Skeletal muscle tissue (tissue), 4 donors: ENCODE data around the gene HAO2. TPM values are rescaled to one million over a fixed set of nuclear protein-coding genes. Genes with fewer than 3 reads are reported as not detected.
"Not testable (repeated sequence)": the region's sequence is repeated elsewhere in the genome, so short reads cannot be mapped to it uniquely, and the experiment has no call there.

ENCODE experiments used
- H3K27ac ChIP-seq: one replicate; pipeline ENCODE4 v1.7.0; 2013; ENCODE audit warnings: mild to moderate bottlenecking, low read depth, low read length, inconsistent platforms
- H3K27me3 ChIP-seq, 3 donors: one replicate each; pipeline ENCODE4 v1.7.0; 2013; ENCODE audit warnings: low read length in 3 of 3; ENCODE audit not compliant: control insufficient read depth in 3 of 3, insufficient read depth in 3 of 3
- H3K36me3 ChIP-seq, 3 donors: one replicate each; pipeline ENCODE4 v1.7.0; 2013; ENCODE audit warnings: low read length in 3 of 3; ENCODE audit not compliant: control insufficient read depth in 3 of 3, insufficient read depth in 3 of 3
- H3K4me1 ChIP-seq, 3 donors: one replicate each; pipeline ENCODE4 v1.7.0; 2013; ENCODE audit warnings: low read length in 3 of 3, mild to moderate bottlenecking in 3 of 3; ENCODE audit not compliant: control insufficient read depth in 3 of 3, insufficient read depth in 3 of 3
- H3K4me3 ChIP-seq, 3 donors: one replicate each; pipeline ENCODE4 v1.7.0; 2013; ENCODE audit warnings: low read length in 3 of 3
- H3K9ac ChIP-seq, 3 donors: one replicate each; pipeline ENCODE4 v1.7.0; 2013; ENCODE audit warnings: low read length in 3 of 3, mild to moderate bottlenecking in 3 of 3, moderate library complexity in 2 of 3, low read depth in 1 of 3
- H3K9me3 ChIP-seq, 3 donors: one replicate each; pipeline ENCODE4 v1.7.0; 2013; ENCODE audit warnings: low read length in 3 of 3; ENCODE audit not compliant: control insufficient read depth in 3 of 3
- total RNA-seq: library from RNA; depleted of rRNA; stranded (reverse); fragments of >200 nt; gene quantifications from one replicate; pipeline ENCODE4 v1.2.3, GENCODE V29; 2014
- donor health status: Osteomylitis.

Gene HAO2
- total RNA-seq, 1 donor from 2014 or later = not detected

DNA sequence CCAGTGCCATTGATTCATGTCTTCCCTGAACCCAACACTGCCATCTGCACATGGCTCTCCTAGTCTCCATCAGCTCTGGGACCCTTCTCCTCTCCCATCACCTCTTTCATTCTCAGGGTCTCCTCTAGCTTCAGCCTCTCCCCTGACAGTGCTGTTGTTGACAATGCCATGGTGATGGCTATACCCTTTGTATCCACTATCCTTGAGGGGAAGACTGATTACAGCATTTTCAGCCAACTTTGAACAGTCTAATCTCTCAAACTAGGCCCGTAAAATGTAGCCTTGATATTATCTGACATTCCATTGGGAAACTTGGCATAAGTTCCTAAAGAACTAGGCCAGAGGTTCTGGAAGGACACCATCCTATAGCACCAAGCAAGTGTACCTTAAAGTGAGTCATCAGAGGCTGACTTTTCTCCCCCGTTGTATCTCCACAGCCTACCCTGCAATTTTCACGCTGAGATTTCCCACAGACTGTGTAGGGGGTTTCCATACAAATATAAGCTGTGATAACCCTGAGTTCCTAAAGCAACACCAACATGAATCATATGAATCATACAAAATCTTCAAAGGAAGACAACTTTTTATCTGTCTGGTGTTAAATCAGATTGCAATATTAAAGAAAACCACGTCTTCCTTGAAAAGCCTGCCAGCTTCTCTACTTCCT lies 5.8 kb downstream of the HAO2 start:
- no peaks in the 10 kb centered on the region for H3K36me3 ChIP-seq
- H3K4me3 ChIP-seq = no peak overlapping the region
- no peak overlapping the region for H3K27ac ChIP-seq
- no peaks in the 10 kb centered on the region for H3K9me3 ChIP-seq
- peaks cover 0 to 6% (median 0%) of the 10 kb centered on the region in 3 donors for H3K27me3 ChIP-seq
- H3K4me1 ChIP-seq = no peaks in the 10 kb centered on the region
- no peak overlapping the region for H3K9ac ChIP-seq

DNA sequence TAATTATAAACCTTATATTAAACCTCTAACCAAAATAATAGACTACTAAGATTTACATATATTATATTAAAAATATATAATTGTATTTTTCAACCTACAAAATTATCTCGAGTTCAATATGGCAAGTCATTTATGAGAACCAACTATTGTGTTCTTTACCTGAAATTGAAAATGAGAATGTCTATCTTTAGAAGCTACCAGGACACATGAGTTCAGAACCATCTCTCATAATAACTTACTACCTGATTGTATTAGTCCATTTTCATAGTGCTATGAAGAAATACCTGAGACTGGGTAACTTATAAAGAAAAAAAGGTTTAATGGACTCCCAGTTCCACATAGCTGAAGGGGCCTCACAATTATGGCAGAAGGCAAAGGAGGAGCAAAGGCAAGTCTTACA lies 6.8 kb downstream of the HAO2 start:
- Histone ChIP-seq H3K4me1 (no peaks in the 10 kb centered on the region), H3K9ac (no peak overlapping the region), H3K27ac (no peak overlapping the region), H3K9me3 (no peaks in the 10 kb centered on the region), H3K36me3 (no peaks in the 10 kb centered on the region), H3K27me3 (peaks cover 0 to 6% (median 0%) of the 10 kb centered on the region in 3 donors), H3K4me3 (no peak overlapping the region)

DNA sequence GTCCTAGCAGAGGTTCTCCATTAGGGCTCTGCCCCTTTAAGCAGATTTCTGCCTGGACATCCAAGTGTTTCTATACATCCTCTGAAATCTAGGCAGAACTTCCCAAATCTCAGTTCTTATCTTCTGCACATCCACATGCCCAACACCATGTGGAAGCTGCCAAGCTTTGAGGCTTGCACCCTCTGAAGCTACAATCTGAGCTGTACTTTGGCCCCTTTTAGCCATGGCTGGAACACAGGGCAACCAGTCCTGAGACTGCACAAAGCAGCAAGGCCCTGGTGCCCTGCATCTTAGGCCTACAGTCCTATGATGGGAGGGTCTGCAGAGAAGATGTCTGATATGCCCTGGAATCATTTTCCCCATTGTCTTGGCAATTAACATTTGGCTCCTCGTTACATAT lies 8.0 kb downstream of the HAO2 start:
- Histone ChIP-seq H3K27me3 (peaks cover 0 to 3% (median 0%) of the 10 kb centered on the region in 3 donors), H3K9ac (no peak overlapping the region), H3K36me3 (no peaks in the 10 kb centered on the region), H3K27ac (no peak overlapping the region), H3K9me3 (no peaks in the 10 kb centered on the region), H3K4me1 (no peaks in the 10 kb centered on the region), H3K4me3 (no peak overlapping the region)

DNA sequence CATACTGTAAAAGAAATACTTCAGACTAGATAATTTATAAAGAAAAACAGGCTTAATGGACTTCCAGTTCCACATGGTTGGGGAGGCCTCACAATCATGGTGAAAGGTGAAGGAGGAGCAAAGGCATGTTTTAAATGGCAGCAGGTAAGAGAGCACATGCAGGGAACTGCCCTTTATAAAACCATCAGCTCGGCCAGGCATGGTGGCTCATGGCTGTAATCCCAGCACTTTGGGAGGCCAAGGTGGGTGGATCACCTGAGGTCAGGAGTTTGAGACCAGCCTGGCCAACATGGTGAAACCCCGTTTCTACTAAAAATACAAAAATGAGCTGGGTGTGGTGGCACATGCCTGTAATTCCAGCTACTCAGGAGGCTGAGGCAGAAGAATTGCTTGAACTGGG lies 9.0 kb downstream of the HAO2 start:
- H3K4me1 ChIP-seq, H3K9ac ChIP-seq, H3K27ac ChIP-seq, H3K36me3 ChIP-seq, H3K27me3 ChIP-seq, H3K4me3 ChIP-seq, H3K9me3 ChIP-seq: not testable (repeated sequence)

DNA sequence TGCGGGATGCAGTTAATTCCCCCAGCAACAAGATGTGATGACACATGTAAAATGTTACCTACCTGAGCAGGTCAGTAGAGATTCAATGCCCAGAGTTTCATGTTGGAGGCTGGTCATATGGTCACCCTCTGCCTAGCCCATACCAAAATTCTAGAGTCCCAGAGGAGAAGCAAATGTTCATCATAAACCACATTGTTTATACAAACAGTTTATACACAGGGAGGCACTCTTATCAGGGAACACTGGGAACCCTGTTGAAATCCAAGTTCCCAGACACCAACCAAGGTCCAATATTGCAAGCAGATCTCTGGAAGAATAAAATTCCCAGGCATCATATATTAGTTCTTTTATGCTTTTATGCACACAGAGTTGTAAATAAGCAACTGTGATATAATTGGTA lies 10.5 kb downstream of the HAO2 start:
- no peaks in the 10 kb centered on the region for H3K4me1 ChIP-seq
- H3K36me3 ChIP-seq = no peaks in the 10 kb centered on the region

DNA sequence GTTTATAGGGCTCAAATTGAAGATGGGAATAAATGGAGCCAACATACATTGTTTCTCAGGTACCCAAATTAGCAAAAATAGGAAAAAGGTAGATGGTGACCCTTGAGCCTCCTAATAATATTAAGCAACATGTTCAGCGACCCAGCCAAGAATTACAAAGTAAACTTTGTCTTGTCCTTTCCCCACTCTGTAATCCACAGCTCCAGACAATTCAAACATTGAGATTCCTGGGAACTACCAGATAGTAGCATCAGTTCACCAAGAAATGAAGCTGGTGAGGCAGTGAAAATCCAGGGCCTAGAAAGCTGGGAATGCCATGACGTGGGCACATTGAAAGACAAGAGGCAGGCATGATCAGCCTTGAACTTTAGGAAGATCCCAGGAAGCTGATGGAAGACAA lies 11.7 kb downstream of the HAO2 start:
- Histone ChIP-seq H3K9me3 (no peaks in the 10 kb centered on the region), H3K4me3 (no peak overlapping the region), H3K27ac (no peak overlapping the region), H3K36me3 (no peaks in the 10 kb centered on the region), H3K4me1 (no peaks in the 10 kb centered on the region), H3K27me3 (no peaks in the 10 kb centered on the region), H3K9ac (no peak overlapping the region)

More for the DNA sequence above, 10.5 kb downstream of the HAO2 start:
- Histone ChIP-seq H3K27ac (no peak overlapping the region), H3K9ac (no peak overlapping the region), H3K9me3 (no peaks in the 10 kb centered on the region), H3K27me3 (peaks cover 0 to 1% (median 0%) of the 10 kb centered on the region in 3 donors), H3K4me3 (no peak overlapping the region)

DNA sequence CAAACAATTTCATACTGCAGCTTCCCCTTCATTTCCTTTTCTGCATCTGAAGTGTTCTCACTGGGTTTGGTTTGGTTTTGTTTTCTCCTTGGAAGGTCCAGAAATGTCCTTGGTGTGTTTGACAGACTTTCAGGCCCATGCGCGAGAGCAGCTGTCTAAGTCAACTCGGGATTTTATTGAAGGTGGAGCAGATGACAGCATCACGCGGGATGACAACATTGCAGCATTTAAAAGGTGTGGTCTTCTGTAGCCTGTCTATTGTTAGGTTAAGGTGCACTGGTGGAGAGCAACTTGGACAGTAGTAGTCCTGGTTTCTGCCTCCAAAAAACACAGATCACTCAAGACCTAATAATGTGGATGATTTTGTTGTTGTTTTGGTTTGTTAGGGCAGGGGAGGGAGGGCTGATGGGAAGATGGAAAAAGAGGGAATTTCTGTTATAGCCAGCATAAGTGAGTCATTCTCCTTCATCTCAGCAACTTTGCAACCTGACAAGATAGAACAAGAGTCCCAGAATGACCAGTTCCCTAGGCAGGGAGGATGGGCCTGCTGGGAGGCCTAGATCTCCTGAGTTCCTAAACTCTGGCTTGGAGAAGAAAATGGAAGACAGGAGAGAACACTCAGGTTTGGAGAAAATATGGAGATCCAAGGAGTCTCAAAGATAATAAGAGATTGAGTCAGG lies 12.5 kb downstream of the HAO2 start:
- Histone ChIP-seq H3K4me3 (no peak overlapping the region), H3K36me3 (no peaks in the 10 kb centered on the region), H3K9ac (no peak overlapping the region), H3K27ac (no peak overlapping the region), H3K4me1 (no peaks in the 10 kb centered on the region), H3K27me3 (no peaks in the 10 kb centered on the region), H3K9me3 (no peaks in the 10 kb centered on the region)

DNA sequence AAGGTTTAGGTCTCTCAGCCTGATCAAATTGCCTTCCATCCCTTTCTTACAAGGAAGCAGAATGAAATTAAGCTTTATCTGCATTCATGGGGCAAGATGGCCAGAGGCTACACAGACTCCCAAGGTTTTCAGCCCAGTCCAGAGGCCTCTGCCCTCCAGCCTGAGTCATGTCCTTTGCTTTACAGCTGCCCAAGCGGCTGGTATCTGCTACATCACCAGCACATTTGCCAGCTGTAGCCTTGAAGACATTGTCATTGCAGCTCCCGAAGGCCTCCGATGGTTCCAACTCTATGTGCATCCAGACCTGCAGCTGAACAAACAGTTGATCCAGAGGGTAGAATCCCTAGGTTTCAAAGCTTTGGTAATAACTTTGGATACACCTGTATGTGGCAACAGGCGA lies 16.0 kb downstream of the HAO2 start:
- Histone ChIP-seq H3K9ac (no peak overlapping the region), H3K27ac (no peak overlapping the region), H3K9me3 (no peaks in the 10 kb centered on the region), H3K27me3 (no peaks in the 10 kb centered on the region), H3K4me3 (no peak overlapping the region), H3K4me1 (no peaks in the 10 kb centered on the region), H3K36me3 (no peaks in the 10 kb centered on the region)

DNA sequence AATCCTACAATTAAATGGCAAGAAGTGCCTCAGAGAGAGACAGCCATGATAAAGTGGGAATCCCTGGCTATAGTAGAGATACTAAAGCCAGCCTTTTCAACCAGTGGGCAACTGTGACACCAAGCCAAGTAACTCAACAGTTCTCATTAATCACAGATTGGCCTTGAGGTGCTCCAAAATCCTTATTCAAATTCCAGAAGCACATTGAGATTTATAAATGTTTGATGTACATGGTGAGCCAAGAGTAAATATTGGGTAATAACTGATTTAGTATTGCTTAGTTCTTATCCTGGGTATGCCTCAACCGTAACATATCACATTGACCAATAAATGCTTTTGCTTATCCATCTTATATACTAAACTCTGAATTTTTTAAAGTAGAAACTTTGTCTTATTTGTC lies 17.1 kb downstream of the HAO2 start:
- H3K4me1 ChIP-seq = no peaks in the 10 kb centered on the region
- no peak overlapping the region for H3K4me3 ChIP-seq
- H3K27me3 ChIP-seq = no peaks in the 10 kb centered on the region
- no peaks in the 10 kb centered on the region for H3K36me3 ChIP-seq
- no peak overlapping the region for H3K9ac ChIP-seq
- no peak overlapping the region for H3K27ac ChIP-seq
- H3K9me3 ChIP-seq = no peaks in the 10 kb centered on the region

DNA sequence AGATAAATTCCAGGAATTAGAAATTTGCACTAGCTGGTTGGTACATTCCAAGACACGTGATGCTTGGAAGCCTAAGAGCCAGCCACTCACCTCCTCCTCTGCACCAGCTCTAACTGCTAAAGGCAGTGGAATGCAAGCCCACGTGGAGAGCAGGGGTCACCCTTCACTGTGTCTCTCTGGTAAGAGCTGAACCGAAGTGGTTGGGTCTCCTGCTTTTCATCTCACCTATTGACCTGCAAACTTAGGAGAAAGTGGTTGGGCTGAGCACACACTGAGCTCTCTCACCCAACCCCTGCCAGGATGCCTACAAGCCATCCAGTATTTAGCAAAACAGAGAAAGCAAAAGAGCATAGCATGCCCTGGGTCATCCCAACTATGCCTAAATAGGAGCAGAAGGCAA lies 19.3 kb downstream of the HAO2 start:
- H3K9me3 ChIP-seq = no peaks in the 10 kb centered on the region
- no peaks in the 10 kb centered on the region for H3K27me3 ChIP-seq
- H3K27ac ChIP-seq = no peak overlapping the region
- no peak overlapping the region for H3K9ac ChIP-seq
- H3K36me3 ChIP-seq = no peaks in the 10 kb centered on the region
- no peaks in the 10 kb centered on the region for H3K4me1 ChIP-seq
- no peak overlapping the region for H3K4me3 ChIP-seq
